Stimulated activated CD8-positive, alpha-beta memory T cell treated with anti-CD3 and anti-CD28 coated beads, Interleukin-12 subunit alpha, Interleukin-12 subunit beta, amount 100 ng/mL, for 1 hour (primary cell): ENCODE results near the gene DNAAF2.
"Not testable (repeated sequence)": the region's sequence is repeated elsewhere in the genome, so short reads cannot be mapped to it uniquely, and the experiment has no call there.

Experiments used
- DNase-seq: peaks from one replicate; pipeline ENCODE4 v3.0.0-alpha.2; 2020; ENCODE audit warnings: low read depth

The DNAAF2 gene, protein sequence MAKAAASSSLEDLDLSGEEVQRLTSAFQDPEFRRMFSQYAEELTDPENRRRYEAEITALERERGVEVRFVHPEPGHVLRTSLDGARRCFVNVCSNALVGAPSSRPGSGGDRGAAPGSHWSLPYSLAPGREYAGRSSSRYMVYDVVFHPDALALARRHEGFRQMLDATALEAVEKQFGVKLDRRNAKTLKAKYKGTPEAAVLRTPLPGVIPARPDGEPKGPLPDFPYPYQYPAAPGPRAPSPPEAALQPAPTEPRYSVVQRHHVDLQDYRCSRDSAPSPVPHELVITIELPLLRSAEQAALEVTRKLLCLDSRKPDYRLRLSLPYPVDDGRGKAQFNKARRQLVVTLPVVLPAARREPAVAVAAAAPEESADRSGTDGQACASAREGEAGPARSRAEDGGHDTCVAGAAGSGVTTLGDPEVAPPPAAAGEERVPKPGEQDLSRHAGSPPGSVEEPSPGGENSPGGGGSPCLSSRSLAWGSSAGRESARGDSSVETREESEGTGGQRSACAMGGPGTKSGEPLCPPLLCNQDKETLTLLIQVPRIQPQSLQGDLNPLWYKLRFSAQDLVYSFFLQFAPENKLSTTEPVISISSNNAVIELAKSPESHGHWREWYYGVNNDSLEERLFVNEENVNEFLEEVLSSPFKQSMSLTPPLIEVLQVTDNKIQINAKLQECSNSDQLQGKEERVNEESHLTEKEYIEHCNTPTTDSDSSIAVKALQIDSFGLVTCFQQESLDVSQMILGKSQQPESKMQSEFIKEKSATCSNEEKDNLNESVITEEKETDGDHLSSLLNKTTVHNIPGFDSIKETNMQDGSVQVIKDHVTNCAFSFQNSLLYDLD

DNA sequence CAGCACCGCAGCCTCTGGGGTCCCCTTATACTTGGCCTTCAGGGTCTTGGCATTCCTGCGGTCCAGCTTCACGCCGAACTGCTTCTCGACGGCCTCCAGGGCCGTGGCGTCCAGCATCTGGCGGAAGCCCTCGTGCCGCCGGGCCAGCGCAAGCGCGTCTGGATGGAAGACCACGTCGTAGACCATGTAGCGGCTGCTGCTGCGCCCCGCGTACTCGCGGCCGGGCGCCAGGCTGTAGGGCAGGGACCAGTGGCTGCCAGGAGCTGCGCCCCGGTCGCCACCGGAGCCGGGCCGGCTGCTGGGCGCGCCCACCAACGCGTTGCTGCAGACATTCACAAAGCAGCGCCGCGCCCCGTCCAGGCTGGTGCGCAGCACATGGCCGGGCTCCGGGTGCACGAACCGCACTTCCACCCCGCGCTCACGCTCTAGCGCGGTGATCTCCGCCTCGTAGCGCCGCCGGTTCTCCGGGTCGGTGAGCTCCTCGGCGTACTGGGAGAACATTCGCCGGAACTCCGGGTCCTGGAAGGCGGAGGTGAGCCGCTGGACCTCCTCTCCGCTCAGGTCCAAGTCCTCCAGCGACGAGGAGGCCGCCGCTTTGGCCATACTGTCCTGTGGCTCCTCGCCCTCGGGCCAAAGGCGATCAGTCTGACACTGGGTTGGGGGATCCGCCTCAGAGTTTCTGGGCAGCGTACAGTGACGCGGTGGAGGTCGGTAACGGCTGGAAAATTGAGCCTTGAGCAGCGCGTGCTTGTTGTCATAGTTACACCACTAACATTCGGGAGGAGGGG, at the start of gene DNAAF2:
DNAAF2 (minus strand) TSS at position 698 of the 788 bp plus-strand sequence; CDS start at position 603, 95 bp downstream.
- peak; percentile 49 for DNase-seq

DNA sequence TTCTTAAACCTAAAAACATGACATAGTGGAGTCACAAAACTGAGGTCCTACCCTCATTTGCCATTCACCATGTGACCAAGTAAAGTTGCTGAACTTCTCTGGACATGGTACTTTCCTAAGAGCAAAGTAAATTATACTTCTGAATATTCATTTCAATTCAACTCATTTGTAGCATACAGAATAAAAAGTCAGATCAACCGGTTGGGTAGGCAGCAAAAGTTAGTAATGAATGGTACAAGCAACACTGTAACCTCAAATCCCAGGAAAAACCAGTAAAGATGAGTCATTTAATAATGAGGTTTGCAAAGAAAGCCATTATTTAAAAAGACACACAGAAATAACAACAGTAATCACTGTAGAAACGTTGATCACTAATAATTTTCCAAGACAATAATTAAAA, 44.2 kb upstream of the DNAAF2 start:
- no peak for DNase-seq

DNA sequence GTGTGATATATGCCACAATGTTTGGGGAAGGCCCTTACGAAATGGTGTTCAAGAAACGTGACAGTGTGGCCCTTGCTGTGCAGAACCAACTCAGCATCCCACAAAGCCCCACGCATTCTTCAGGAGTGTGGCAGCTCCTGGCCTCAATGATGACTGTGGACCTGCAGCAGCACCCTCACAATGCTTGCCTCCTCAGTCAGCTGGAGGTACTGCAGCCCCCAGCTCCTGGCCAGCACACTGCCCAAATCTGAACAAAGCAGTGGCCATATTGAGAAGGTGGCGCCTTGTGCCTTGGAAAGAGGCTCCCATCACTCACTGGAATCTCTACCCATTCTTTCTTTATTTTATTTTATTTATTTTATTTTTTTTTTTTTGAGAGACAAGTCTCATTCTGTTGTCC, 42.6 kb upstream of the DNAAF2 start:
- DNase-seq, result no peak

DNA sequence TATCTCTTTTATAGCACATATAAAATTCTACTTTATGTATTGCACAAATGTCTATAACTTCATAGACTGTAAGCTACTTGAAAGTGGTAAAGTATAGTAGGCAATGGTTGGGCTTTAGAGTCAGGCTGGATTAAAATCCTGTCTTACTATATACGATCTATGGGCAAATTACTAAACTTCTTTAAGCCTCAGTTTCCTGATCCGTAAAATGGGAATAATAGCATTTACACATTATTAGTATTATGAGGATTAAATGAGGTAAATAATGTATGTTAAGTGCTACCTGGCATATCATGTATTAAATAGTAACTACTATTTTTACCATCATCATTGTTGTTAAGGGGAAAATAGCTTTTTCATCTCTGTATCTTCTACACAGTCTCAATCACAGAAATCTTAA, 38.5 kb upstream of the DNAAF2 start:
- DNase-seq, result no peak

DNA sequence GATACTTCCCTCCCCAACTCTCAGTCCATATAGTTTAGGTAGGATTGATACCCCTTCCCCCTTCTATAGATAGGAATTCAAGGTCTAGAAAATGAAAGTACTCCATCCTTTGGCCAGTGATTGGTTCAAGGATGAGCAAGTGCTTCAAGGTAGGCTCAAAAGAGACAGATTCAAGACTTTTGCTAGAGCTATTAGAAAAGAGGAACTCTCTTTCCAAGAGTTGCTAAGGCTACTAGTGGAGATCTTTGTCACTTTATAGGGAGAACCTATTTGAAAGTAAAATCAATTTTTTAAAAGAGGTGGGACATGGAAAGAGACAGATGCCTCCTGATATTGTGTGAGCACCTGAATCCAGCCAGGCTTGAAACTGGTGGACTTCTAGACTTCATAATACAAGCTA, 35.4 kb upstream of the DNAAF2 start:
- DNase-seq, result no peak

DNA sequence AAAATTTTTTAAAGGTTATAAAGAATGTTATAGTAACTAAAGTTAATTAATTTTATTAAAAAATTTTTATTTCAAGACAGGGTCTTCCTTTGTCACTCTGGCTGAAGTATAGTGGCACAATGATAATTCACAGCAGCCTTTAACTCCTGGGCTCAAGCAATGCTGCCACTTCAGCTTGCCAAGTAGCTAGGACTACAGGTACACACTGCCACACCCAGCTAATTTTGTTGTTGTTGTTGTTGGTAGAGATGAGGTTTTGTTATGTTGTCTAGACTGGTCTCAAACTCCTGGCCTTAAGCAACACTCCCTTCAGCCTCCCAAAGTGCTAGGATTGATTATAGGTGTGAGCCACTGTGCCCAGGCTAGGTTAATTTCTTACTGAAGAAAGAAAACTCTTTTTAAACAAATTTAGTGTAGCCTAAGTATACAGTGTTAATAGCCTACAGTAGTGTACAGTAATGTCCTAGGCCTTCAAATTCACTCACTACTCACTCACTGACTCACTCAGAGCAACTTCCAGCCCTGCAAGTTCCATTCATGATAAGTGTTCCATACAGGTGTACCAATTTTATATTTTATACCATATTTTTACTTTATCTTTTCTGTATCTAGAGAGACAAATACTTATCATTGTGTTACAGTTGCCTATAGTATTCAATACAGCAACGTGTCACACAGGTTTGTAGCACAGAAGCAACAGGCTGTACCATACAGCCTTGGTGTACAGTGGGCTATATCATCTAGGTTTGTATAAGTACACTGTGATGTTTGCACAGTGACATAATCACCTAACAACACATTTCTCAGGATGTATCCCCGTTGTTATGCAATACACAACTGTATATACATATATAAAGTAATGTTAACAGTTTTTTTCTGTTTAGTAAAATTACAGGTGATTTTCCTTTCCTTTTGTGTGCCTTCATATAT, 24.7 kb upstream of the DNAAF2 start:
- DNase-seq, result no peak

DNA sequence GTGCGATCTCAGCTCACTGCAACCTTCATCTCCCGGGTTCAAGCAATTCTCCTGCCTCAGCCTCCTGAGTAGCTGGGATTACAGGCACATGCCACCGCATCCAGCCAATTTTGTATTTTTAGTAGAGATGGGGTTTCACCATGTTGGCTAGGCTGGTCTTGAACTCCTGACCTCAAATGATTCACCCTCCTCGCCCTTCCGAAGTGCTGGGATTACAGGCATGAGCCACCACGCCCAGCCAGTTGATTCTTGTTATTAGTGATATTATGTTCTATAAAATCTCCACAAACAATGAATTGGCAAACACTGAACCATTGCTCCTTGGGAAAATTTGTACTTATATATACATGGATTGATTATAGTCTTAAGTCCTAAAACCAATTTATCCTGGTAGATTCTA, 22.5 kb upstream of the DNAAF2 start:
- DNase-seq, result not testable (repeated sequence)

DNA sequence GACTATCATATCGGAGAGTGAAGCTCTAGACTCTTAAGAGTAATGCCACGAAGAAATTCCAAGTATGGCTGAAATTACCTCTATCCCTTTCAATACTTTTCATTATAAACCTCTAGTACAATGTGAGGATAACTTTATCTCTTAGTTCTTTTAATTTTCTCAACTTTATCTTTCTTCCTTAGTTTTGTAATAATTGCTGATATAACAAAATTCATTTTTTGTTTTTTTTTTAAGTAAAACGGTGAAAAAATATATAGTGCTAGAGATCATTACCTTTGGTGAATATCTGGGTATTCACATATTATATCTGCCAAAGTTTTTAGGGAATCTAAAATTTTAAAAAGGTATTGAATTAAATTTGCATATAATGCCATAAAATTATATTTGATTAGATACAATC, 19.5 kb upstream of the DNAAF2 start:
- DNase-seq, result no peak

DNA sequence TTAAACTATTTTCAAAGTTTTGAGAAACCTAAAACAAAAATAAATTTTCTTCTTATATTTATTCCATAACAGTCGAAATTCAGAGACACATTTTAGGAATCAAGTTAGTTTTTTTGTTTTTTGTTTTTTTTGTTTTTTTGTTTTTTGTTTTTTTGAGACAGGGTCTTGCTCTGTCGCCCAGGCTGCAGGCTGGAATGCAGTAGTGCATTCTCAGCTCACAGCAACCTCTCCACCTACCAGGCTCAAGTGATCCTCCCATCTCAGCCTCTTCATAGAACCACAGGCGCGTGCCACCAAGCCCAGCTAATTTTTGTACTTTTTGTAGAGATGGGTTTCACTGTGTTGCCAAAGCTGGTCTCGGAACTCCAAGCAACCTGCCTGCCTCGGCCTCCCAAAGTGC, 18.5 kb upstream of the DNAAF2 start:
- no peak for DNase-seq

DNA sequence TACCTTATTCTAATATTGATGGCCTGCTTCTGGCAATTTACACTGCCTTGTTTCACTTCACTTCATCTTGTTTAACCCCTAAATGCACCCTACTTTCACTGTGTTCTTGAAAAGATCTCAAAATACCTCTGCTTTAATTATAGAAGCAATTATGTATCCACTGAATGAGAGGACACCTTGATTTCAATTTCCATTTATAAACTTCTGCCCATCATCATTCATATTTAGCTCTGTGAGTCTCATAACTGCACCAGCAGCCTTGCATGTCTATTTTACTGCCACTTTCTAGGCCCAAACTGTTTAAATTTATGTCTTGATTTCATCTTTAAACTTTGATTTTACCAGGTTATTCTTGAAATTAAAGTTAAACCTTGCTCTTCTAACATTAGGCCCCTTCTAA, 7.1 kb upstream of the DNAAF2 start:
- DNase-seq, result no peak

DNA sequence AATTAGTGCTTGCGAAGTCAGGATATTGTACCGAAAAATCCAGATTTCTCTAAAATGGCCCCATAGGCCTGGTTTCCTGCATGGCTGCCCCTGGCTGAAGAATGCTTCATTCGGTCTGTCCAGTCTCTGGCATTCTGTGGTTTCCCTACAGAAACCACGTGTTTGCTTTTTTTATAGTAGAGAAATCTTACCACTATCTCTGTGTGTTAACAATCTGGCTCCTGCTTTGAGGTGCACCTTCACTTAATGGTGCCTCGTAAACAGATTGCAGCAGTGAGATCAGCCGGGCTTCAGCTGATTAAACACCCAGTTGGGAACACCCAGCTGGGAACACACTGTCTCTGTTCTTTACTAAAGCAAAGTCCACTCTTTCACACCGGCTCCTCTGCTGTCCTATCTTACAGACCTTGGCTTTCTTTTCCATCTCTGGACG, 6.7 kb upstream of the DNAAF2 start:
- no peak for DNase-seq

DNA sequence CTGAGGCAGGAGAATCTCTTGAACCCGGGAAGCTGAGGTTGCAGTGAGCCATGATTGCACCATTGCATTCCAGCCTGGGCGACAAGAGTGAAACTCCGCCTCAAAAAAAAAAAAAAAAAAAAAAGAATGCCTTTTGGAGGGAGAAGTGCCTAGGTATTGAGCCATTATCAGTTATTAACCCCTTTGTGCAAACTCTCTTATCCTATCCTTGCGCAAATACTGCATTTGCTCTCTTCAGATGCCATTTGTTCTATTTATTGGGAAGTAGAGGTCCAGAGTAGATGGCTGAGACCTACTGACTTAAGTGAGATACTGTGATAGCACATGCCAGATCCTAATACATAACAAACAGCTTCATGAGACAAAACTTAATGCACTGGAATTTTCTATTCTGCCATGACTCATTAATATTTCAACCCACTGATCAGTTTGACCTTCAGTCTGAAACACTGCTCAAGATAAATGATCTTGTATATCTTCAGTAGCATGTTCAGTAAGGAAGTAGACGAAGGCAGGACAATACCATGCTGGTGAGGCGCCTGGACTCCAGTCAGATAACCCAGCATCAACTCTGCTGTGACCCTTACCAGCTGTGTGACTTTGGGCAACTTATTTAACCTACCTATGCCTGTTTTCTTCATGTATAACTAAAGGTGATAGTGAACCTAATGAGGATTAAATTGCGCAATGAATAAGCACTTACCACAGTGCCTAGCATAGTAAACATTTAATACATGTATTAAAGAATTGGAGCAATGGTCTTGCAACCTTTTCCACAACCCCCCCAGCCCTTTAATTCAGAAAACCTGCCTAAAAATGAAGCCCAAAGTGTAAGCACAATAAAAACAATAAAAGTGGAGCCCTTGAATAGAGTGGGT, 5.7 kb upstream of the DNAAF2 start:
- DNase-seq, result no peak

DNA sequence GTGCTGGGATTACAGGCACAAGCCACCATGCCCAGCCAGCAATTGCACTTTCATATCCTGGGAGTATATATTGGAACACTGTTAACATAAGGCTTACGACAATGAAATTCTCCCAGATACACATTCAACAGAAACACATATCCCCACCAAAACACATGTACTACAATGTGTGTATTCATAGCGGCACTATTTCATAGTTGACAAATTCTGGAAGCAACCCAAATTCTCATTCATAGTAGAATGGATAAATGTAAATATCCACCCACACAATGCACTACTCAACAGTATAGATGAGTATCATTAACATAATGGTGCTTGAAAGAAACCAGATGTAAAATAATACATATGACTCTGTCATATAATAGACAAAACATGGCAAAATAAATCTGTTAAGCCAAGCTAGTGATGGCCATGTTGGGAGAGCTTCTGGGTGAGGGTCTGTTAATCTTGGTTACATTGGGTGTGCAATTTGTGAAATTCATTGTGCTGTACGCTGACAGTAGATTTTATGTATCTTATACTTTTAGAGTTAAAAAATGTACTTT, 2.6 kb upstream of the DNAAF2 start:
- DNase-seq, result no peak

DNA sequence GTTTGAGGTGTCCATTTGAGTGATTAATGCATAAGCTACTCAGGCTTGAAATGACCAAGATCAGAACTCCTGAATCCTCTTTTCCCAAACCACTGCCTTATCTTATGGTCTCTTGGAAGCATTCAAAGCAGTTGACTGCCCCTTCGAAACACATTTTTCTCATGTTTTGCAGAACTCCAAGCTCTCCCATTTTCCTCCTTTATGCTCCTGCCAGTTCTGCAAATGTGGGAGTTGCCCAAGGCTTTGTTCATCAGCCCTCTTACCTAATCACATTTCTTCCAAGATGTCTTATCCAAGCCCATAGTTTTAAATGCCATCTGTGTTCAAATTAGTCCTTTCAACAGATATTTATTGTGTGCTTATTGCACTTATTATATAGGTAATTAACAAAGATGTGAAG, 1.8 kb upstream of the DNAAF2 start:
- DNase-seq, result no peak

DNA sequence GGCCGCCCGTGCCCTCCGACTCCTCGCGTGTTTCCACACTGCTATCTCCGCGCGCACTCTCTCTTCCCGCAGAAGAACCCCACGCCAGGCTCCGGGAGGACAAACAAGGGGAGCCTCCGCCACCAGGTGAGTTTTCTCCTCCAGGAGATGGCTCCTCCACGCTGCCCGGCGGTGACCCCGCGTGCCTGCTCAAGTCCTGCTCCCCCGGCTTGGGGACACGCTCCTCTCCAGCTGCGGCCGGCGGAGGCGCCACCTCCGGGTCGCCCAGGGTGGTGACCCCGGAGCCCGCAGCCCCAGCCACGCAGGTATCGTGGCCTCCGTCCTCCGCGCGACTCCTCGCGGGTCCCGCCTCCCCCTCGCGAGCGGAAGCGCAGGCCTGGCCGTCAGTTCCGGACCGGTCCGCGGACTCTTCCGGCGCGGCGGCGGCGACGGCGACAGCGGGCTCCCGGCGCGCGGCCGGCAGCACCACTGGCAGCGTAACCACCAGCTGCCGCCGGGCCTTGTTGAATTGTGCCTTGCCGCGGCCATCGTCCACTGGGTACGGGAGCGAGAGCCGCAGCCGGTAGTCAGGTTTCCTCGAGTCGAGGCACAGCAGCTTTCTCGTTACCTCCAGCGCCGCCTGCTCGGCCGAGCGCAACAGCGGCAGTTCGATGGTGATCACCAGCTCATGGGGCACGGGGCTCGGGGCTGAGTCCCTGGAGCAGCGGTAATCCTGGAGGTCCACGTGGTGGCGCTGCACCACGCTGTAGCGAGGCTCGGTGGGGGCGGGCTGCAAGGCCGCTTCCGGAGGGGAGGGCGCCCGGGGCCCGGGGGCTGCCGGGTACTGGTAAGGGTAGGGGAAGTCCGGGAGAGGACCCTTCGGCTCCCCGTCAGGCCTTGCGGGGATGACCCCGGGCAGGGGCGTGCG, 1.2 kb downstream of the DNAAF2 start:
- DNase-seq, result peak; percentile 91

DNA sequence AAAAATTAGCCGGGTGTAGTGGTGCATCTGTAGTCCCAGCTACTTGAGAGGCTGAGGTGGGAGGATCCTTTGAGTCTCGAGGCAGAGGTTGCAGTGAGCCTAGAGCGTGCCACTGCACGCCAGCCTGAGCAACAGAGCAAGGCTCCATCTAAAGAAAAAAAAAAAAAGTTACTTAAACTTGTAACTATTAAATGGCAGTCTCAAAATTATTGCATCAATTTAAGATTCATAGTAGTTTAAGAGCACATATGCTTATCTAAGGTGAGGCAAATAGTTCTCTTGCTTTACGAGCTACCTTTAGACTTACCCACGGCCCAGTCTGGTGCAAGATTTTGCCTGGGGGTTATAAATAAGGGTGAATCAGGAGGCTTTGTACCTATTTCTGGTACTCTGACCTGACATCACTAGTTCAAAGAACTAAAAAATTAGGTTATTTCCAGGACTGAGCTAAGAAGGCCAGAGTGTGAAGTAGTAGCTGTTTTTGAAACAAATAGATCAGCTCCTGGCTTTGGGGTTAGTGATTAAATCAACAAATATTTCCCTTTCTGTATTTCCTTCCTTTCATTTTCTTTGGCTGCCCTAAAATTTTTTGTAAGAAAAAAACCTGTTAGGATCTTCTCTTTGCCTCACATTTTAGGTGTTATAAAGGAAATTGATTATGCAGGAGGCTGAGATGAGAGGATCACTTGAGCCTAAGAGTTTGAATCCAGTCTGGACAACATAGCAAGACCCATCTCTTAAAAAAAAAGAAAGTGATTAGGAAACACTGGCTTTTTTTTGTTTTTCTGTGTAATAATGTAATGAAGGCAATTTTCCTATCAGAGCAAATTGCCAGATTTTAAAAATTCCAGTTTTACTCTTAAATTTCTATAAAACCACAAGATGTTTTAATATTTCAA, 10.9 kb downstream of the DNAAF2 start:
- no peak for DNase-seq

DNA sequence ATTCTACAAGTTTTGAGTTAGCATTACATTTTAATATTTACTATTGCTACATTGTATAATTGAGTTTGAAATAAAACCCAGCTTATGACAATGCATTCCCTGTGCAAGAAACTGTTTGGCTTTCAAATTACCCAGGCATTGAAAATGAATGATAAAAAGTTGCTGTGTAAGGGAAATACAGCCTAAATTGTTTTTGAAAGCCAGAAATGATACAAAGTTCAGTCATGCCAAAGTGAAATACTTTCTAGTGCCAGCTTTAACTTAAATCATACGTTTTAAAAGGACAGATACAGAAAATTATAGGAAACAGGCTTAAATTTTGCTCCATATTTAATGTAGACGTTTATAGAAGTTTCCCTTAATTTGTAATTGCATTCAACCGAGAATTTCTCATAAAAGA, 11.7 kb downstream of the DNAAF2 start:
- no peak for DNase-seq
